Kidney epithelial cell (primary cell): Measurements from ENCODE around the gene GZF1. TPM values are rescaled to one million over a fixed set of nuclear protein-coding genes. Genes with fewer than 3 reads are reported as not detected.

Experiments
- DNase-seq: peaks from one replicate; pipeline ENCODE4 v3.0.0-alpha.2; 2010; ENCODE audit warnings: low read depth
- H3K27me3 ChIP-seq: 2 replicates; pipeline ENCODE4 v1.6.0; 2011; ENCODE audit warnings: low read length; ENCODE audit not compliant: control insufficient read depth, insufficient read depth
- H3K36me3 ChIP-seq: 2 replicates; pipeline ENCODE4 v1.5.1; 2011; ENCODE audit warnings: low read length; ENCODE audit not compliant: control insufficient read depth, insufficient read depth
- H3K4me3 ChIP-seq: 2 replicates; pipeline ENCODE4 v1.5.1; 2011; ENCODE audit warnings: low read depth, mild to moderate bottlenecking, control low read depth, low read length
- total RNA-seq: library from RNA; depleted of rRNA; stranded (reverse); fragments of >200 nt; gene quantifications from 2 replicates; pipeline ENCODE4 v1.2.3, GENCODE V29; 2015
- TF ChIP-seq, protein P1 (sequence below): IDR thresholded peaks from 2 replicates; pipeline ENCODE4 v1.5.1; 2011; ENCODE audit warnings: mild to moderate bottlenecking, moderate library complexity, low read length, control low read depth, inconsistent platforms; ENCODE audit not compliant: insufficient read depth, poor library complexity, severe bottlenecking

Gene GZF1
- total RNA-seq, 1 donor from 2014 or later = 13.0 TPM

DNA sequence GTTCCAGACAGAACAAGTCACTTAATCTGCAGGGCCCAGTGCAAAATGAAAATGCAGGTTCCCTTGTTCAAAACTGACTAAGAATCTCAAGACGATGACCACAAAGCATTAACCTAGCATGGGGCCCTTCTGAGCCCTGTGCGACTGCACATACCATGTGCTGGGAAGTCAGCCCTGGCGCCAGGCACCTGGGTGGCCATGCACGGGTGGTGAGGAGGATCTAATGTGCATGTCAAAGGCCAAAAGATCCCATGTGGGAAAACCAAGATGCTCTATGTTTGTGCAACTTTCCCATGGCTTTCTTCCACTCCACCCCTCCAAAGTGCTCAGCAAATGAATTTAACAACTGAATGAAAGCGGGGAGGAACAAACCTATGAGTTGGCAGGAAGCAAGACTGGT lies 44.9 kb upstream of the GZF1 start:
- TF ChIP-seq, protein P1, sequence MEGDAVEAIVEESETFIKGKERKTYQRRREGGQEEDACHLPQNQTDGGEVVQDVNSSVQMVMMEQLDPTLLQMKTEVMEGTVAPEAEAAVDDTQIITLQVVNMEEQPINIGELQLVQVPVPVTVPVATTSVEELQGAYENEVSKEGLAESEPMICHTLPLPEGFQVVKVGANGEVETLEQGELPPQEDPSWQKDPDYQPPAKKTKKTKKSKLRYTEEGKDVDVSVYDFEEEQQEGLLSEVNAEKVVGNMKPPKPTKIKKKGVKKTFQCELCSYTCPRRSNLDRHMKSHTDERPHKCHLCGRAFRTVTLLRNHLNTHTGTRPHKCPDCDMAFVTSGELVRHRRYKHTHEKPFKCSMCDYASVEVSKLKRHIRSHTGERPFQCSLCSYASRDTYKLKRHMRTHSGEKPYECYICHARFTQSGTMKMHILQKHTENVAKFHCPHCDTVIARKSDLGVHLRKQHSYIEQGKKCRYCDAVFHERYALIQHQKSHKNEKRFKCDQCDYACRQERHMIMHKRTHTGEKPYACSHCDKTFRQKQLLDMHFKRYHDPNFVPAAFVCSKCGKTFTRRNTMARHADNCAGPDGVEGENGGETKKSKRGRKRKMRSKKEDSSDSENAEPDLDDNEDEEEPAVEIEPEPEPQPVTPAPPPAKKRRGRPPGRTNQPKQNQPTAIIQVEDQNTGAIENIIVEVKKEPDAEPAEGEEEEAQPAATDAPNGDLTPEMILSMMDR = no peak
- peaks cover 2% of the 10 kb centered on the region for H3K27me3 ChIP-seq

DNA sequence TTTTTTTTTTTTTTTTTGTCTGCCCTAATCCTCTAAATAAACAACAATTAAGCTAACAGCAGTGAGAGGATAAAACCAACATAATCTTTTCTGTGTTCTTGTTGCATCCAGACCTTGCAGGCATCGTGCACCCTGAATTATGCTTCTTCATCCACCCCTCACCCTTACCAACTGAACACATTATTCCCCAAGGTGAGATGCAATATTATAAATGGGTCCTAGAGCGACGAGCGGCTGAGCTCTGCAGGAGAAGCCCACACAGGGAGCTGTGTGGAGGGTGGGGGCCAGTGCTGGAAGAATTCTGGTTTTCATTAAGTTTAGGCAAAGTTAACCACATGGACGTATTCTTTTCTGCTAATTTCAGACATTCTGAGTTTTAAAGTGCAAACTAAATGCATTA lies 43.6 kb upstream of the GZF1 start:
- no peak for DNase-seq
- TF ChIP-seq, protein P1 = no peak
- no peaks in the 10 kb centered on the region for H3K27me3 ChIP-seq
- H3K4me3 ChIP-seq = no peak overlapping the region
- H3K36me3 ChIP-seq = no peaks in the 10 kb centered on the region

More for the DNA sequence above, 44.9 kb upstream of the GZF1 start:
- Histone ChIP-seq H3K4me3 (no peak overlapping the region), H3K36me3 (no peaks in the 10 kb centered on the region)
- DNase-seq = no peak

DNA sequence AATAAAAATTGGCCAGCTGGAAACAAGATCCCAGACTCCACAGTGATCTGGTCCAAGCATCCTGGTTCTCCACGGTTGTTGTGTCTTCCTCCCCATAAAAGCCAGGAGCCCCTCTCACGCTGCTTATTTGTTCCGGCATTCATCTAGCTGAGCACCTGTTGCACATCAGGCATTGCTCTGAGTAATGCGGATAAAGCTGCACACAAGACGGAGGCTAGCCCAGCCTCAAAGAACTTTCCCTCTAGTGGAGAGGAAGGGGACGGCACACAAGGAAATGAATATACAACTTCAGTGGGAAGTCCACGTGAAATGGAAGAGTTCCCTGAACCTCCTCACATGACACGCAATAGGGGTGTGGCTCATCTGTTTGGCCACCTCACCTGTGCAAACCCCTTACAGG lies 41.7 kb upstream of the GZF1 start:
- H3K27me3 ChIP-seq = no peaks in the 10 kb centered on the region
- DNase-seq = no peak

DNA sequence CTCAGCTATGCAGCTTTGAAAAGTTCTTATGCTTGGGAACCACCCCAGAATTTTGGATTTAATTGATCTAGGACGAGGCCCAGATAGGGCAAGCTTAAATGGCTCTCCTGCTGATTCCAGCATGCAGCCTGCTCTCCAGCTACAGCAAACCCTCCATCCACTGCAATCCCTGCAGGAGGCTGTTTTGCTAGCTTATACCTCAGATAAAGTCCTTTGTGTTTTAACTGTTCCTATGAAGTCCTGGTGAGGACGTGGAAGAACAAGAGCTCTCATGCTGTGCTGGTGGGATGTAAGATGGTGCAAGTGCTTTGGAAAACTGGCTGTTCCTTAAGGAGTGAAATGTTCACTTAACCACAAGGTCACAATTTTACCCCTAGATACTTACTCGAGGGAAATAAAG lies 36.9 kb upstream of the GZF1 start:
- Histone ChIP-seq H3K4me3 (no peak overlapping the region), H3K36me3 (no peaks in the 10 kb centered on the region), H3K27me3 (no peaks in the 10 kb centered on the region)
- TF ChIP-seq, protein P1 = no peak
- no peak for DNase-seq

More for the DNA sequence above, 41.7 kb upstream of the GZF1 start:
- TF ChIP-seq, protein P1 = peak; percentile 22
- Histone ChIP-seq H3K4me3 (no peak overlapping the region), H3K36me3 (no peaks in the 10 kb centered on the region)

DNA sequence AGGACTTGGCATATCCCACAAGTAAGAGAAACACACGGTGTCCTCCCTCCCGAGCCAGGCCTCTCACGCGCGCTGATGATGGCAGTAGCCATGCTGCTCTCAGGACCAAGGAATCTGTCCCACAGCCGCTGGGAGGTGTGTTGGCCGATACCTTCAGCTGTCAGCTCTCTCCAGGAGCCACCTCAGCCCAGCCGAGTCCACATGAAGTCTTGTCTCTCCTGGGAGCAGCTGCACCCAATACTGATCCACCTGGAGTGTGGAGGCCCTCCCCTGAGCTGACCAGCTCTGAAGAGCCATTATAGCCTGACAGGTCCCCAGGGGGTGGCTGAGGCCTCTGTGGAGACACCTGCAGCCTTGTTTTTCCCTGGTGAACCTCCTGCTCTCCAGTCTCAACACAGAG lies 35.2 kb upstream of the GZF1 start:
- Histone ChIP-seq H3K36me3 (no peaks in the 10 kb centered on the region), H3K4me3 (no peak overlapping the region), H3K27me3 (no peaks in the 10 kb centered on the region)
- TF ChIP-seq, protein P1 = no peak
- DNase-seq = no peak

DNA sequence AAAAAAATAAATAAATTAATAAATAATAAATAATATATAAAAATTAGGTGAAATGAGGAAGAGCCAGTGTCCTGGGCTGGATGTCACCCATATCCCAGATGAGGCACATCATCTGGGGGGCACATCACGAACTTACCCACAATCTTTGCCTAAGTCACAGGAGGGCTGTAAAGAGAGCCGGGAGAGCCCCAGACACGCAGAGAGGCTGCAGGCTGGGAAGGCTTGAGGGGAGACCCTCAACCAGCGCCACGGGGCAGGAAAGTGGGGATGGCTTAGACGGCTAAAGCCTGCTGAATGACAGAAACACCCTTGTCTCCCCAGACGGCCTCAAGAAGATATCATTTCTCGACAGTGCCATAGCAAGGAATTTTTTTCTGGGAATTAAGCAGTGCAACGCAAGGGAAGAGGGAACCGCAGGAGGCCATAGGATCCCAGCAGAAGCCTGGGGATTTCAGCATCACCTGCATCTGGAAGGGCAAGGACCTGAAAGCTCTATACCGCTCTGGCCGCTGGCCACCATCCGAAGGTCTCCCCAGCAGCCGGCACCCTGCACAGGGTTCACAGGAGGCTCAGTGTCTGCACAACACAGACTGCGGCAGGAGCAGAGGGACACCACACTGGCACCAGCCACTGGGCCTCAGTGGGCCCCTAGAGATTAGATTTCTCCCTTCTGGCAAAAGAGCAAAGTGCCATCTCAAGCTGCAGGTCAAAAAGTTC lies 34.2 kb upstream of the GZF1 start:
- no peak overlapping the region for H3K4me3 ChIP-seq
- DNase-seq = no peak
- H3K36me3 ChIP-seq = no peaks in the 10 kb centered on the region
- TF ChIP-seq, protein P1 = no peak
- no peaks in the 10 kb centered on the region for H3K27me3 ChIP-seq
